ENCODE measurements around the gene USP49.
A peak's percentile ranks its signal among the peaks of the same experiment; 100 is the strongest.
"Not testable (repeated sequence)": the region's sequence is repeated elsewhere in the genome, so short reads cannot be mapped to it uniquely, and the experiment has no call there.

The USP49 gene

DNA sequence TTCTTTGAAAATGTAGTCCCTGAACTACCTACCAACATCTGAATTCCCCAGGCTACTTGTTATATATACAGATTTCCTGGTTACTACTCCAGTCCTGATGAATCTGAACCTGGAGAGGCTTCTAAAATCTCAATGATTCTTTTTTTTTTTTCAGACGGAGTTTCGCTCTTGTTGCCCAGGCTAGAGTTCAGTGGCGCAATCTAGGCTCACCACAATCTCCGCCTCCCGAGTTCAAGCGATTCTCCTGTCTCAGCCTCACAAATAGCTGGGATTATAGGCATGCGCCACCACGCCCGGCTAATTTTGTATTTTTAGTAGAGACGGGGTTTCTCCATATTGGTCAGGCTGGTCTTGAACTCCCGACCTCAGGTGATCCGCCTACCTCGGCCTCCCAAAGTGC, 83.2 kb downstream of the USP49 start:
- DNase-seq (ENCODE audit: low read depth in 2 of 2), result not testable (repeated sequence)

DNA sequence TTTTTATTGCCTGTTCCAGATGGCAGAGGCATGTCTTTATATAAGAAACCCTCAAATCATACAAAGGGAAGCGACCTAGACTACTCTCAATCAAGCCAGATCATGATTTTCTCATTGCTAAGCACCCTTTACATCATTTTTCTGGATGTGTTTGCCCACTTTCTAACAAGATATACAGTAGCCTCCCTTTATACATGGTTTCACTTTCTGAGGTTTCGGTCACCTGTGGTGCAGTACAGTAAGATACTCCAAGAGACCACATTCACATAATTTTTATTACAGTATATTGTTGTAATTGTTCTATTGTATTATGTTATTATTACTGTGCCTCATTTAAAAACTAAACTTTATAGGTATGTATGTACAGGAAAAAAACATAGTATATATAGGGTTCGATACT, 84.1 kb downstream of the USP49 start:
- DNase-seq (ENCODE audit: low read depth in 2 of 2), result no peak

DNA sequence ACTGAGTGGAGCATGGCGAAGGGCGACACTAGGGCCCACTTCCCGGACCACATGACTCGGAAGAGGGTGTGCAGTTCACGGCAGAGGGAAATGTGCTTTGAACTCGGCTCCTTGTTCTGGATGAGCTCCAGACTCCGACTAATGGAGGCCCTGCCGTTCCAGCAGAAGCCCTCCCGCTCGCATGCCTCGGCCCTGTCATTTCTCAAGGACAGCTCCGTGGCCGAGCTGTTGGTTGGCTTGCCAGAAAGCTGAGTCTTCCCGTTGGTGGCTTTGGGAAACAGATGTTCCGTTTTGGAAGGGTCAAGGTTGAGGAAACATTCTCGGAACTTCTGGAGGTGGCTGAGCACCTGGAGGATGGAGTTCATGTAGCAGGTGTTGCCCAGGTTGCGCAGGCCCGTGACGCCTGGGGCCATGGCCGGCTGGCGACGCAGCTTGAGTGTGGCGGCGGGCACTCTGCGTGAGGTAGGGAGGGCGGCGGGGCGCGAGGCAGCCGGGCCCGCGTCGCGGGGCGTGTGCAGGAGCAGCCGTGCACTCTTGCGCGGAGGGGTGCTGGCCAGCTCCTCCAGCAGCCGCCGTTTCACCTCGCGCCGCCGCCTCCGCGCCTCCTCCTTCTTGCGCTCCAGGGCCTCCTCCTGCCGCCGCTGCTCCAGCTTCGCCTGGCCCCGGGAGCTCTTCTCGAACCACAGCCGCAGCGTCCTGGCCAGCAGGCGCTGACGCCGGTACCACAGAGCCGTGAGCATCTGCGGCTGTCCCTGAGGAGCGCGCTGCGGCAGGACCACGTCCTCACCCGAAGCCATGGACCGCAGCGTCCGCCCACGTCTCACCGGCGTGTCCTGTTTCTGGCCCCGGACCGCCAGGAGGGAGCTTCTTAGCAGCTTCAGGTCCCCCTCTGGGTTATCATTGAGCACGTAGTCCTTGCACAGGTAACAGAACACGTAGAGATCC, 89.1 kb downstream of the USP49 start:
- no peak for DNase-seq (ENCODE audit: low read depth in 2 of 2)

DNA sequence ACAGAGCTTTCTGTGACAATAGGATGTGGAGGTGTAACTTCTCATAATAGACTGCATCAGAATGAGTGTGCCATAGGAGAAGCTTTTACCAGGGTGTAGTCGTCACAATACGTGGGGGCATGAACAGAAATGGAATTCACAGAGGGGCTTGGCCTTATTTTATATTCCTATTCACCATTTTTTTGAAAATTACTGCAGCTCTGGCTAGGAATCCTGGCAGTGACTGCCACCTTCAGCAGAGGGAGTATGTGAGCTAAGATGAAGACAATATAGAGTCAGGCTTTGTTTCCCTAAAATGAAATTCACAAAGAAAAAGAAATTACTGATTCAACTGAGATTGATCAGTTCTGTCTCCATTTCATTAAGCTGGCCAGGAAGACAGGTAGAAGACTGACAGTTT, 93.8 kb downstream of the USP49 start:
- DNase-seq (ENCODE audit: low read depth in 2 of 2), result no peak

DNA sequence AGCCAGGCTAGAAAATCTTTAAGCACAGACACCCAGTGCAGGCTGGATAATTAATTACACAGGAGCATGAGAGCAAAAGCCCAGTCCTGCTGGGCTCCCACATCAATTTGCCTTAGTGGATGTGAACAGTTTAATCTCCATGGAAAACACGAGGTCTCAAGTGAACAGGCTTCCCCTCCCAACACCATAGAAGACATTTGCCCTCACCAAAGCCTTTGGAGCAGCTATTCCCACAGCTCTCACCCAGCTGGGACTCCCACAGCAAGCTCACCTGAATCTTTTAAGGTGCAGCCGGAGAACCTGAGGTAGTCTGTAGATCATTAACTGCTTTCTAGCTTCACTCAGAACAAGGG, 95.6 kb downstream of the USP49 start:
- DNase-seq (ENCODE audit: low read depth in 2 of 2), result no peak

DNA sequence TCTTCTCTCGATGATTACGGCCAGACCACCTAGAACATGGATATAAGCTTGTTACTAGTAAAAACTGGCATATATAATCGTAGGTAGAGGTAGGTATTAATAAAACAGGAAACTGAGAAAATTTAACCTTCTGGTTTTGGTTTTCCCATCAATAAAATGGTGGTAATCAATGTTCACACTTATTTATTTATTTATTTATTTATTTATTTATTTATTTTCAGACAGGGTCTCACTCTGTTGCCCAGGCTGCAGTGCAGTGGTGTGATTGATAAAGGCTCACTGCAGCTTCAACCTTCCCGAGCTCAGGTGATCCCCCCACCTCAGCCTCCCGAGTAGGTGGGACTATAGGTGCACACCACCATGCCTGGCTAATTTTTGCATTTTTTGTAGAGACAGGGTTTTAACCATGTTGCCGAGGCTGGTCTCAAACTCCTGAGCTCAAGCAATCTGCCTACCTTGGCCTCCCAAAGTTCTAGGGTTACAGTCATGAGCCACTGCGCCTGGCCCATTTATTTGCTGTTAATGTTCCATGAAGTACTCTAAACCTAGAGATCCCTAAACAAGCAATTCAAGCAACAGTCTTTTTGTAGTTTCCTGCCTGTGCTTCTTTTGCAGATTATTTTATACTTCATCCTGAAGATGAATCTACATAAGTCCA, 96.1 kb downstream of the USP49 start:
- no peak for DNase-seq (ENCODE audit: low read depth in 2 of 2)

DNA sequence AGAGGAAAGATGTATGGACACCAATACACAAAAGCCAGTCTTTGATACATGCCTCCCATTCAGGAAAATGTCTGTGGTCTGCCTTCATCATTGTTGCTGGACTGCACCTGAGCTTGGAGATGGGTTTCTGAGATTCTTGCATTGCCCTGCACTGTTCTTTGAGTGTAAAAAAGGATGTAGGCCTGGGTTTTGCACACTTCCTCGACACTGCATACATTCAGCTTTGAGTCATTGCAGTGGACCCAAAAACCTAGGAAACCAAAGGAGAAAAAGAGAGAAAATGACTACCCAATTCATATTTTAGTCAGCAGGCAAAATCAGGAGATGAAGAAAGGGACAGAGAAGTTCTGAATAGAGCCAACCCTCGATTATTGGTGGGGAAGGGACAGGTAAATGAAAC, 98.7 kb downstream of the USP49 start:
- DNase-seq (ENCODE audit: low read depth in 2 of 2), result no peak

DNA sequence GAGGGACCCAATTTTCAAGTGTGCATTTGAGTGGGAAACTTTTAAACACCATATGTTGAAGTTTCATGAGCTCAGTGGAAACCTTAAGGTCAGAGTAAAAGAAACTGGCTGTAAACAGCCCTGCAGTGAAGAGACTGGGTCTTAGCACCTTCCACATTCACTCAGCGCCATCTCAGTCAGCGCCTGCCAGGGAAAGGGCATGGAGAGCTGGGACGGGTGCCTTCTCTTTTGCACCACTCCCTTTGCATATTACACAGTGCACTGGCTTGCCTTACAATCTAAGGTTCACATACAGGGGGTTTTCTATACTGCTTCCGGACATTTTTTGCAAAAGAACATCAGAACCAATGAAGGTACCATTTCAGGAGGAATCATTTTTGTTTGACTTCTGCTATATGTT, 103.2 kb downstream of the USP49 start:
- DNase-seq (ENCODE audit: low read depth in 2 of 2), result no peak

DNA sequence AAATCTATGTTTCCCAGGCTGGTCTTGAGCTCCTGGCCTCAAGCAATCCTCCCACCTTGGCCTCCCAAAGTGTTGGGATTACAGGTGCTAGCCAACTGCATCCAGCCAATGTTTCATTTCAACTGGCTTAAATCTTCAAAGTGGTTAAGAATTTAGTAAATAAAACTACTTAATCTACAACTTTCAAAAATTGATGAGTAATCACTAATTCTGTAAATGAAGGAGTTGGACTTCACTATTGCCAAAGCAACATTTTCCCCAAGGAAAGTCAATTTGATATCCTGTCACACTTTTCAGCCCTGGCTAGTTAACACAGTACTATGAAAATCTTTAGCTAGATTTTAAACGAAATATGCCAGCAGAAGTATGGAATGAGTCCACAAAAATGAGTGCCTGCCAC, 103.9 kb downstream of the USP49 start:
- no peak for DNase-seq (ENCODE audit: low read depth in 2 of 2)

DNA sequence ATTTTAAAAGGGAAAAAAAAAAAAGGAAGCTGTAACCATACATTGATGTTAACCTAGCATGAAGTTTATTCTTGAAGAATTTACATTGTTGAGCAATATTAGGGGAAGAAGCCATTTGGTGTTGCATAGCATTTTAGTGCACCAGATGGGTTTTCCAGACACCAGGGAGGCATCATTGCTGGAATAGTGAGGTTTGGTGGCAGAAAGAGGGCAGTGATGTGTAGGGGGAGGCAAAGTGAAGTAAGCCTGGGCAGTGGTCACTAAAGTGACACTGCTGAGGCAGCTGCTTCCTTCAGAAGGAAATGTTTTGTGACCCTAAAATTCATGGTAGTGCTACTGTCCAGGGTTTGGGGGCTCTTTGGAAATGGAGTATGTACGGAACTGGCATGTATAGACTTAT, 105.1 kb downstream of the USP49 start:
- DNase-seq (ENCODE audit: low read depth in 2 of 2), result no peak

DNA sequence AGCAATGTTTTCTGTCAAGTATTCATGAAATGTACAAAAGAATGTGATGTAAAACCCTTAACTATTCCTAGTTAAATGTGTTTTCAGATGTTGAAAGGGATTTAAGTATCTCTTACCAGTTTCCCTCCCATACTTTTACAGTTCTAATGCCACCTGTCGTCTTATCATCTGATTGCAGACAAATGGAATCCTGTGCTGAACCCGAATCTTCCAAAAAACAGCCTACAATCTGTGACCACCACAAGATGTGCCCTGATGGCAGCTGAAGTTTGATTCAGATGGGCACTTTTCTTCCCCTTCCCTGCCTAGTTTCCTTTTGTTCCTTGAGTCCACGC, 105.8 kb downstream of the USP49 start:
- no peak for DNase-seq (ENCODE audit: low read depth in 2 of 2)

DNA sequence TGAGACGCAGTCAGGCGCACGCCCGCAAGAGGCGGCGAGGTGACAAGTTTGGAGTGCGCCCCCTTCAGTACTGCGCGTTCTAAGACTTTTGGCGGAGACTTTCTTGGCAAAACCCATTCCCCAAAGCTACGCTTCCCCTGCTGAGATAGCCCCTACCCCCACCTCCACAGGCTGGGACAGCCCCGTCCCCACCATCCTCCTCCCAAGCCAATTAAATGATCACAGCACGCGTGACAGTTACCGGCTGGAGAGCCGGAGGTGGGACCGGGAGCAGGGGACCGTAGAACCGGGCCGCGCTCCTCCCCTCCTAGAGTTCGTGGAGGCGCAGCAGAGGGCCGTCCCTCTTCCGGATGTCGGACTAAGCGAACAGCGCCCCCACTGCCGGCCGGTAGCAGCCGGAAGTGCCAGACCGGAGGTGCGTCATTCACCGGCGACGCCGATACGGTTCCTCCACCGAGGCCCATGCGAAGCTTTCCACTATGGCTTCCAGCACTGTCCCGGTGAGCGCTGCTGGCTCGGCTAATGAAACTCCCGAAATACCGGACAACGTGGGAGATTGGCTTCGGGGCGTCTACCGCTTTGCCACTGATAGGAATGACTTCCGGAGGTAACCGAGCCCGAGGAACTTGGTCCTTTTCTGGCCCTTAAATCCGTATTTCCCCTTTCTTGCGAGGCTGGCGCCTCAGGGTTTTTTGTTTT, 107.8 kb downstream of the USP49 start, which contains the start of gene TOMM6:
TOMM6 (plus strand) TSS at position 476 of the 699 bp plus-strand sequence; CDS start at position 480, 4 bp downstream.
- peak; percentile 79 to 82 for DNase-seq (ENCODE audit: low read depth in 2 of 2)

DNA sequence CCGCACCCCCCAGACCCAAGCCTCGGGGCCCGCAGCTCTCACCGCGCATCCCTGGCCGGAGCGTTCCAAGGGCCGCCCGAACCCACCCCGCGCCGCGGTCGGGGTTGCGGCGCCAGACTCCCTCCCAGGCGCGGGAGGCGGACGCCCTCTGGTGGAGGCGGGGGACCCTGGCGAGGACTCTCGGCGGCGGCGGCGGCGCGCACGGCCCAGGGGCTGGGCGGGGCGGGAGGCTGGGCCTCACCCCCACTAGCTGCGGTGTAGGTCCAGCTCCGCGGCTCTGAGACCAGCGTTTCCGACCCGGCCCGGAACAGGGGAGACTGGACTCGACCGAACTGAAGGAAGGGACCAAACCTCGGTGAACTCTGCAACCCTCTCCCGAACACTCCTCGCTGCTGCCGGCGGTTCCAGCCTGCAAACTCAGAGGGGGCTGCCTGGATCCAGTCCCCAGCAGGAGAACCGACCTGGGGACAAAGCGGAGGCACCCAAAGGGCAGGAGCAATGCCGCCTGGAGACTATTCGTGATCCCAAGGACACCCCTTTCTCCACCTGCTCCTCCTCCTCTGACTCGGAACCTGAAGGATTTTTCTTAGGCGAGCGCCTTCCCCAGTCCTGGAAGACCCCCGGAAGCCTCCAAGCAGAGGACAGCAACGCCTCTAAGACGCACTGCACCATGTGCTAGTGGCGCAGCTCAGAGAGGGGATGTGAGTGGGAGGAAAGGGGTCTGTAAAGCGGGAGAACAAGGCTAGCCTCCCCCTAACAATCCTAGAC, 108.5 kb downstream of the USP49 start:
- peak; percentile 38 to 40 for DNase-seq (ENCODE audit: low read depth in 2 of 2)

DNA sequence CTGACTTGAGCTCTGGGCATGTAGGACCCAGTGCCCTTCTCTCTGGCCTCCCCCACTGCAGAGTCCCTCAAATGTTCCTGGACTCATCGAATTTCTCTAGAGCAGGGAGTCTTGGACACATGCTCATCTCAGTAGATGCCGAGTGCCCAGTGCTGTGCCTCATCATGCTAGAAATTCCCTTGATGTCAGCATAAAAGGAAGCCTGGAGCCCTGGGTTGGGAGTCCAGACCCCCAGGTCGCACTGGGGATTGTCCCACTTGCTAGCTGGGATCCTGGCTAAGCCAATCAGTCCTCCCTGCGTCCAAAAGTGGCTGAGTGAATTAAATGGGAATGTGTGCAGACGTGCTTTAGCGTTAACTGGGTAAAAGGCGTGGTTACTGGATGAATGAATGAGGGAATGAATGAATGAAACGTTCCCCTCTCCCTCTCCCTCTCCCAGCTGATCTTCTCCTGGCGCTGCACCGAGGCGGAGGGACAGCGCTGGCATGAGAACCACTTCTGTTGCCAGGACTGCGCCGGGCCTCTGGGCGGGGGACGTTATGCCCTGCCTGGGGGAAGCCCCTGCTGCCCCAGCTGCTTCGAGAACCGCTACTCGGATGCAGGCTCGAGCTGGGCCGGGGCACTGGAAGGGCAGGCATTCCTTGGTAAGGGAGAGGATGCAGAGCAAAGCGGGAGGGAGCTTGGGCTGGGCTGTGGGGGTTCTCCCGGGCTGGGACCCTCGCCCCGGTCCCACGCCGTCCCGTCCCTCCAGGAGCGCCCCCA, 109.3 kb downstream of the USP49 start:
- DNase-seq (ENCODE audit: low read depth in 2 of 2), result no peak

DNA sequence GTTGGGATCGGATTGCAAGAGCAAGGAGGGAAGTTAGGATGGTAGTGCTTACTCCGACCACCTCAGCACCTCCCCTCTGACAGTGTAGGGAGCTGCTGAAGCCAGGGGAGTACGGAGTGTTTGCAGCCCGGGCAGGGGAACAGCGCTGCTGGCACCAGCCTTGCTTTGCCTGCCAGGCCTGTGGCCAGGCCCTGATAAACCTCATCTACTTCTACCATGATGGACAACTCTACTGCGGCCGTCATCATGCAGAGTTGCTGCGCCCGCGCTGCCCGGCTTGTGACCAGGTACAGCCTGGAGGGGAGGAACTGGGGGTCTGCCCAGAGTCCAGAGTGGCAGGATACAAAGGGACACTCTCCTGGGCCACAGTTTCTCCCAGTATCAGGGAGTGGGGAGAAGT, 109.9 kb downstream of the USP49 start:
- no peak for DNase-seq (ENCODE audit: low read depth in 2 of 2)

DNA sequence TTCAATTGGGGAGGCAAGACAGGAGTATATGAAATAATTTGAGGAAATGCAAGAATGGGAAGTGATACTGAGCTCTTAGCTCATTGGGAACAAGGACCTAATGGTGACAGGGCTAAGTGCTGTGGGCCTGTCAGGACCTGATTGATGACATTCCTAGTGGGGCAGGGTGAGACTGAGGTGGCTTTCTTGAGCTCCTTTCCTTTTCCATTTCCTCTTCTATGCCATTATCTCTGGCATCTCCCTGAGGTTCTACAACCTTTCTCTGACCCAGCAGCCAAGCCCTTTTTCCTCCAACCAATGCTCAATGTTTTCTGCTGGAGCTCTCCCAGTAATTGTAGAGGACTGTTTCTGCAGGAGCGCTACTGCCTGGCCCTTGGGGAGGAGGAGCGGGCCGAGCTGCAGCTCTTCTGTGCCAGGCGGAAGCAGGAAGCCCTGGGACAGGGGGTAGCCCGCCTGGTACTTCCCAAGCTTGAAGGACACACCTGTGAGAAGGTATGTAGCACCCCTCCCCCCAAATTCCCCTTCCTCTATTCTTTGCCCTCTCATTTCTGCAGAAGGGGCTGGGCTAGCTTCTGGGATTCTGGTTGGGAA, 110.5 kb downstream of the USP49 start:
- DNase-seq (ENCODE audit: low read depth in 2 of 2), result no peak

DNA sequence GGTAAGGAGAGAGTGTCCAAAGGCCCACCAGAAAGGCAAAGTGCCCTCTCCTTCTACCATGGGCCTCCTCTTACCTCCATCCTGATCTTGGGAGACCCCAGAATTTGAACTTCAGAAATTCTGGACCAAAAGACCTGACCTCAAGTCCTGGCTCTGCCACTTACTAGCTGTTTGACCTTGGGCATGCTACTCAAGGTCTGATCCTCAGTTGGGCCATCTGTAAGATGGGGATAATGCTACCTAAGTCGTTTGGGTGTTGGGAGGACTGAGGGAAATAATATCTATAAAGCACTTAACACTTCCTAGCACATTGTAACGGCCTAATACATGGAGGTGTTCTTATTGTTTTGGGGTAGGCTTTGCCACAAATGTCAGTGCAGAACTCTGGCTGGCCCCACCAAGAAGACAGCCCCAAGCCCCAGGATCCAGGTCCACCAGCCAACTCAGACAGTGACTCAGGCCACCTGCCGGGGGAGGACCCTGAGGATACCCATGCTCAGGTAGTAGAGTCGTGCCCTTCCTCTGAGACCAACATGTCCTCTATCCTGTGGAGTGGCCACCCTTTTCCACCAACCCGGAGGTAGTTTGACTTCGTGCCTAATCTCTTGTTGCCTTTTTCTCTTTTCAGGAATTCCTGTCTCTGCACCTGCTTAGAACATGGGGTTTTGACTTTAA, 111.9 kb downstream of the USP49 start:
- DNase-seq (ENCODE audit: low read depth in 2 of 2), result no peak

DNA sequence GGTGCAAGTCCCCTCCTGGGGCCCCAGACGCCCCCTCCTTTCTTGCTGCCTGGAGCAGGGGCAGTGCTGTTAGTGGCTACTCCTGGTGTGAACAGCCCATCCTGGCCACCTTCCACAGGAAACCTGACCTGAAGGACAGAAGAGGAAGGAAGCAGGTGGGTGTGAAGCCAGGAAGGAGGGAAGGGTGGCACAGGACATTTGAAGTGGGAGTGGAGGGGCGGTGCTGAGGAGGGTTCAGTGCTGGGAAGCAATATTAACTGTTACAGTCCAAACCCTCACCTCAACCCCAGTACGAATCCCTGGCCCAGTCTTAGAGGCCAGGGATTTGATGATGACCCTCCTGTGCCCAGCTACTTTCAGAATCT, 113.8 kb downstream of the USP49 start:
- DNase-seq (ENCODE audit: low read depth in 2 of 2), result no peak

DNA sequence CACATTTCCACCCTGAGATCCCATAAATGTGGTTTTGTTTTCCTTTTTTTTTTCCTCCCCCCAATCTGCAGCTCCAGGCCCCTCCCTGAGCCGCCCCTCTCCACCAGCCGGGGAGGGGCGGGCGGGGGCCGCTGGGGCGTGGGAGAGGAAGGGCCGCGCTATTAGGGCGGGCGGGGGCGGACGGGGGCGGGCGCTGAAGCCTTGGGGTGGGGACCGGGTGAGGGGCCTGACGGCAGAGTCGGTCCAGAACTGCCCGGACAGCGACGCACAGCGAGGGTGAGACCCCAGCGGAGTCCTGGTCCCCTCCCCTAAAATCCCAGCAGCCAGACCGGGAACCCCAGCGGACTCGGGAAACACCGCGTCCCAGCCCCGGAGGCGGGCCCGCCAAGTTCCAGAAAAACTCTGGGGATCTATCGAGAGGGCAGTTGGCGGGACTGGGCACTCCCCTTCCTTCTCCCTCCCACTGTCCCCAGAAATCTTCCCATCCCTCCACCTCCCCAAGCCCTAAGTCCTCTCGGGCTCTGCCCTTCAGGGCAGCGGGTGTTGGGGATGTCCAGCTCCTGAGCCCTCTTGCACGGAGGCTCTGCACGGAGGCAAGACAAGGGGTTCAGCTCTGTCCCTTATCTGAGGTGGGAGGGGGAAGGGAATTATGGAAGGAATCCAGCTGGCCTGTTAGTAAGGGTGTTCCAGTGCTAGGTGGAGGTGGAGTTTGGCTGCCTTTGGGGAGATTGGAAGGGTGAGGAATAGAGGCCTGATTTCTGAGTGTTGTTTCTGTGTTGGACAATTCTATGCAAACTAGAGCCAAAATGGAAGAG, 114.4 kb downstream of the USP49 start, which contains the start of gene PRICKLE4:
PRICKLE4 (plus strand) TSS at position 232 of the 815 bp plus-strand sequence. CDS start 2,692 bp downstream, outside the sequence.
- no peak for DNase-seq (ENCODE audit: low read depth in 2 of 2)
